Measurements from ENCODE around the gene ENTPD3.
"Not testable (repeated sequence)": the region's sequence is repeated elsewhere in the genome, so short reads cannot be mapped to it uniquely, and the experiment has no call there.

ENTPD3 gene

DNA sequence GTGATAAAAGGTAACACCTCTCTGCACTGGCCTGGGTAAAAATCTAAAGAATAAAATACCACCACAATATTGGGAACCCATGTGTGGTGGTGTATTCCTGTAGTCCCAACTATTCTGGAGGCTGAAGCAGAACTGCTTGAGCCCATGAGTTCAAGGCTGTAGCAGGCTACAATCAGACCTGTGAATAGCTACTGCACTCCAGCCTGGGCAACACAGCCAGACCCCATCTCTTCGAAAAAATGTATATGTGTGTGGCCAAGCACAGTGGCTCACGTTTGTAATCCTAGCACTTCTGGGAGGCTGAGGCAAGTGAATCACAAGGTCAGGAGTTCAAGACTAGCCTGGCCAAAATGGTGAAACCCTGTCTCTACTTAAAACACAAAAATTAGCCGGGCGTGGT lies 68.3 kb downstream of the ENTPD3 start:
- no peaks in the 10 kb centered on the region for H3K27me3 ChIP-seq (ENCODE audit: insufficient read depth, poor library complexity, severe bottlenecking)
- H3K4me3 ChIP-seq (ENCODE audit: severe bottlenecking) = no peak overlapping the region
- no peak for DNase-seq (ENCODE audit: low spot score)
- TF ChIP-seq, protein P1, sequence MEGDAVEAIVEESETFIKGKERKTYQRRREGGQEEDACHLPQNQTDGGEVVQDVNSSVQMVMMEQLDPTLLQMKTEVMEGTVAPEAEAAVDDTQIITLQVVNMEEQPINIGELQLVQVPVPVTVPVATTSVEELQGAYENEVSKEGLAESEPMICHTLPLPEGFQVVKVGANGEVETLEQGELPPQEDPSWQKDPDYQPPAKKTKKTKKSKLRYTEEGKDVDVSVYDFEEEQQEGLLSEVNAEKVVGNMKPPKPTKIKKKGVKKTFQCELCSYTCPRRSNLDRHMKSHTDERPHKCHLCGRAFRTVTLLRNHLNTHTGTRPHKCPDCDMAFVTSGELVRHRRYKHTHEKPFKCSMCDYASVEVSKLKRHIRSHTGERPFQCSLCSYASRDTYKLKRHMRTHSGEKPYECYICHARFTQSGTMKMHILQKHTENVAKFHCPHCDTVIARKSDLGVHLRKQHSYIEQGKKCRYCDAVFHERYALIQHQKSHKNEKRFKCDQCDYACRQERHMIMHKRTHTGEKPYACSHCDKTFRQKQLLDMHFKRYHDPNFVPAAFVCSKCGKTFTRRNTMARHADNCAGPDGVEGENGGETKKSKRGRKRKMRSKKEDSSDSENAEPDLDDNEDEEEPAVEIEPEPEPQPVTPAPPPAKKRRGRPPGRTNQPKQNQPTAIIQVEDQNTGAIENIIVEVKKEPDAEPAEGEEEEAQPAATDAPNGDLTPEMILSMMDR (IDR thresholded peaks at IDR 0.05; ENCODE audit: poor library complexity, severe bottlenecking) = no peak
- no peaks in the 10 kb centered on the region for H3K9me3 ChIP-seq (ENCODE audit: severe bottlenecking)
- H3K36me3 ChIP-seq (ENCODE audit: low read depth) = peaks cover 28% of the 10 kb centered on the region
- no peak for ATAC-seq (ENCODE audit: low read depth)
- H3K4me1 ChIP-seq (ENCODE audit: insufficient read depth, poor library complexity, severe bottlenecking) = peaks cover 17% of the 10 kb centered on the region
- H3K27ac ChIP-seq (ENCODE audit: poor library complexity, severe bottlenecking) = no peak overlapping the region

DNA sequence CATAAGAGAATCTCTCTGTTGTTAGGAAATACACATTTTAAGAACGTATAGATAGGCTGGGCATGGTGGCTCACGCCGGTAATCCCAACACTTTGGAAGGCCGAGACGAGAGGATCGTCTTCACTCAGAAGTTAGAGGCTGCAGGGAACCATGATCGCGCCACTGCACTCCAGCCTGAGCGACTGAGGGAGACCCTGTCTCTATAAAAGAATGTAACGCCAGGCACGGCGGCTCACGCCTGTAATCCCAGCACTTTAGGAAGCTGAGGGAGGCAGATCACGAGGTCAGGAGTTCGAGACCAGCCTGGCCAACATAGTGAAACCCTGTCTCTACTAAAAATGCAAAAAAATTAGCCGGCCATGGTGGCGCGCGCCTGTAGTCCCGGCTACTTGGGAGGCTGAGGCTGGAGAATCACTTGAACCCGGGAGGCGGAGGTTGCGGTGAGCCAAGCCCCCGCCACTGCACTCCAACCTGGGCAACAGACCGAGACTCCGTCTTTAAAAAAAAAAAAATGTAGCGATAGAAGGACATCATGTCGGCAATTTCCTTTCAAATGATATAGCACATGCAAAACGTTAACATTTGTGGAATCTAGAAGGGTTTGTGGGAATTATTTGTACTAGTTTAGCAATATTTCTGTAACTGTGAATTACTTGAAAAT lies 69.4 kb downstream of the ENTPD3 start:
- H3K9me3 ChIP-seq (ENCODE audit: severe bottlenecking) = no peaks in the 10 kb centered on the region
- peak overlapping the region; percentile 66 for H3K4me3 ChIP-seq (ENCODE audit: severe bottlenecking)
- TF ChIP-seq, protein P1 (IDR thresholded peaks at IDR 0.05; ENCODE audit: poor library complexity, severe bottlenecking) = no peak
- ATAC-seq (ENCODE audit: low read depth) (no peak), DNase-seq (ENCODE audit: low spot score) (no peak)
- H3K4me1 ChIP-seq (ENCODE audit: insufficient read depth, poor library complexity, severe bottlenecking) = peaks cover 17% of the 10 kb centered on the region
- no peaks in the 10 kb centered on the region for H3K27me3 ChIP-seq (ENCODE audit: insufficient read depth, poor library complexity, severe bottlenecking)
- peaks cover 39% of the 10 kb centered on the region for H3K36me3 ChIP-seq (ENCODE audit: low read depth)
- H3K27ac ChIP-seq (ENCODE audit: poor library complexity, severe bottlenecking) = peak overlapping the region; percentile 63

DNA sequence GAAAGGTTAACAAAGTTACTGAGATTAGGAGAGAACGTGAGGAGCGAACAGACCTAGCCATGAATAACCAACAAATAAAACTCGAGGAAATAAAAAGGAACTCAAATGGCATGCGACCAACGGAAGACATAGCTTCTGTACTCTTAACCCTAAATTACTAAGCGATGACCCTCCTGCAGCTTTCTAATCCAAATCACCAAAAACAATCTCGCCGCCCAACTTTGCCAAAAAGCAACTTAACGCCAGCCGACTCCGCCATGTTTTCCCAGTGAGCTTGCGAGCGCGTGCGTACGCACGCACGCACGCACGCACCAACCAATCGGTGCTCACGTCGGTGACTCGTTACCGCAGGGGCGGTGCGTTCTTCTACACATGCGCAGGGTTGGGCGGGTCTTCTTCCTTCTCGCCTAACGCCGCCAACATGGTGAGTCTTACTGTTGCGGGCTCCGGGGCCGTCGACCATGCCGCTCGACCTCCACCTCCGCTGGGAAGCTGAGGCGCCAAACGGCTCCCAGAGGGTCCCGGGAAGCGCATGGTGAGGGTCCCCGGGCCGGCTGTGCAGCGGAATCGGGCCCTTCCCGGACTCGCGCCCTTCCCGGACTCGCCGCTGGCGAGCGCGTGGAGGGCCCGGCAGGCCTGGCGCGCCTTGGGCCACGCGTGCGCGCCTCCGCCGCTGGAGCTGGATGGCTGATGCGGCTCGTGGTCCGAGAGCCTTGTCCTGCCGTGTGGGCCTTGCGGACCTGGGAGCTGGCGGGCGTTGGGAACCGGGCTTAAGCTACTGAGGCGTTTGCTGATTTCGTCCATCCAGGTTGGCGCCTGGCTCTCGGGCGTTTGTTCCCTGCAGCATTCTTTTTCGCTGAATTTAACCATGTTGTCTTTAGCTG lies 70.2 kb downstream of the ENTPD3 start, which contains the start of gene RPL14:
Gene RPL14, plus strand, starts transcription at position 400 of the 884 bp plus-strand sequence. Its CDS starts 133 bp downstream, at position 533.
- Histone ChIP-seq H3K36me3 (ENCODE audit: low read depth) (peaks cover 44% of the 10 kb centered on the region), H3K4me1 (ENCODE audit: insufficient read depth, poor library complexity, severe bottlenecking) (peaks cover 13% of the 10 kb centered on the region), H3K27me3 (ENCODE audit: insufficient read depth, poor library complexity, severe bottlenecking) (no peaks in the 10 kb centered on the region), H3K27ac (ENCODE audit: poor library complexity, severe bottlenecking) (peak within 1 kb of the TSS; percentile 63), H3K9me3 (ENCODE audit: severe bottlenecking) (no peaks in the 10 kb centered on the region), H3K4me3 (ENCODE audit: severe bottlenecking) (peak within 1 kb of the TSS; percentile 66)
- TF ChIP-seq, protein P1 (IDR thresholded peaks at IDR 0.05; ENCODE audit: poor library complexity, severe bottlenecking) = no peak
- peak; percentile 75 for ATAC-seq (ENCODE audit: low read depth)
- peak; percentile 95 for DNase-seq (ENCODE audit: low spot score)

DNA sequence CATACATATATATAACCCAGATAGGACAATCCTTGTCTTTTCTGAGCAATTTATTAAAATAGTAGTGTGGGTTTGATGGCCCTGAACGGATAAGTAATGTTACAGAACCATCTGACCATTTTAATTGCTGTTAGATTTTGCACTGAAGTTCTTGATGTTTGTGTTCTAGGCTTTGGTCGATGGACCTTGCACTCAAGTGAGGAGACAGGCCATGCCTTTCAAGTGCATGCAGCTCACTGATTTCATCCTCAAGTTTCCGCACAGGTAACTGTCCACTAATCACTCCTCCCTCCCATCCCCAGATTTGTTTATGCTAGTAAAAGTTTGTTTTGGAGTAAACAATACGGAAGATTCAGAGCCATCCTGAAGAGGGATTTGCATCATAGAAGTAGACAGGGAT lies 71.5 kb downstream of the ENTPD3 start:
- Histone ChIP-seq H3K27ac (ENCODE audit: poor library complexity, severe bottlenecking) (peak overlapping the region; percentile 63), H3K36me3 (ENCODE audit: low read depth) (peaks cover 57% of the 10 kb centered on the region)
- TF ChIP-seq, protein P1 (IDR thresholded peaks at IDR 0.05; ENCODE audit: poor library complexity, severe bottlenecking) = no peak

DNA sequence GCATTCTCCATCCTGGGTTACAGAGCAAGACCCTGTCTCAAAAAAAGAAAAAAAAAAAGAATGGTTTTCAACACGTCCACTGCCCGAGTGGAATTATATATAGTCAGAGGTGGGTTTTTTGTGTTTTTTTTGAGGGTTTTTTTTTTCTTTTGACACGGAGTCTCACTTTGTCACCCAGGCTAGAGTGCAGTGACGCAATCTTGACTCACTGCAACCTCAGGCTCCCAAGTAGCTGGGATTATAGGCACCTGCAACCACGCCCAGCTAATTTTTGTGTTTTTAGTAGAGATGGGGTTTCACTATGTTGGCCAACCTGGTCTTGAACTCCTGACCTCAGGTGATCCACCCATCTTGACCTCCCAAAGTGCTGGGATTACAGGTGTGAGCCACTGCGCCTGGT lies 73.5 kb downstream of the ENTPD3 start:
- peaks cover 65% of the 10 kb centered on the region for H3K36me3 ChIP-seq (ENCODE audit: low read depth)
- not testable (repeated sequence) for DNase-seq (ENCODE audit: low spot score); H3K9me3 ChIP-seq (ENCODE audit: severe bottlenecking); H3K27me3 ChIP-seq (ENCODE audit: insufficient read depth, poor library complexity, severe bottlenecking); H3K4me3 ChIP-seq (ENCODE audit: severe bottlenecking); ATAC-seq (ENCODE audit: low read depth); H3K27ac ChIP-seq (ENCODE audit: poor library complexity, severe bottlenecking)
- H3K4me1 ChIP-seq (ENCODE audit: insufficient read depth, poor library complexity, severe bottlenecking) = peaks cover 12% of the 10 kb centered on the region

More for the DNA sequence above, 71.5 kb downstream of the ENTPD3 start:
- no peak for DNase-seq (ENCODE audit: low spot score)
- no peaks in the 10 kb centered on the region for H3K27me3 ChIP-seq (ENCODE audit: insufficient read depth, poor library complexity, severe bottlenecking)
- ATAC-seq (ENCODE audit: low read depth) = no peak
- no peaks in the 10 kb centered on the region for H3K9me3 ChIP-seq (ENCODE audit: severe bottlenecking)
- H3K4me3 ChIP-seq (ENCODE audit: severe bottlenecking) = peak overlapping the region; percentile 66
- H3K4me1 ChIP-seq (ENCODE audit: insufficient read depth, poor library complexity, severe bottlenecking) = peaks cover 12% of the 10 kb centered on the region

Measured in RWPE2 (cell line).